ENCODE data around the gene ZSCAN21. TPM values are rescaled to one million over a fixed set of nuclear protein-coding genes. Genes with fewer than 3 reads are reported as not detected.

Gene ZSCAN21
- total and polyA plus RNA-seq, 11 donors, result 4.4 to 12.1 (median 7.2) TPM

GRCh38 chr7:100095704-100096103 lies 46.1 kb downstream of the ZSCAN21 start:
- no peak overlapping the region for H3K4me3 ChIP-seq
- 89 to 95% (median 93%) methylated on average over 17 of the region's 17 CpGs for WGBS, 4 donors
- H3K4me1 ChIP-seq, result peaks cover 0 to 25% (median 12%) of the 10 kb centered on the region in 12 donors
- DNase-seq, result no peak
- TF ChIP-seq POLR2A (IDR thresholded peaks at IDR 0.05), result no peak
- TF ChIP-seq, protein P1, sequence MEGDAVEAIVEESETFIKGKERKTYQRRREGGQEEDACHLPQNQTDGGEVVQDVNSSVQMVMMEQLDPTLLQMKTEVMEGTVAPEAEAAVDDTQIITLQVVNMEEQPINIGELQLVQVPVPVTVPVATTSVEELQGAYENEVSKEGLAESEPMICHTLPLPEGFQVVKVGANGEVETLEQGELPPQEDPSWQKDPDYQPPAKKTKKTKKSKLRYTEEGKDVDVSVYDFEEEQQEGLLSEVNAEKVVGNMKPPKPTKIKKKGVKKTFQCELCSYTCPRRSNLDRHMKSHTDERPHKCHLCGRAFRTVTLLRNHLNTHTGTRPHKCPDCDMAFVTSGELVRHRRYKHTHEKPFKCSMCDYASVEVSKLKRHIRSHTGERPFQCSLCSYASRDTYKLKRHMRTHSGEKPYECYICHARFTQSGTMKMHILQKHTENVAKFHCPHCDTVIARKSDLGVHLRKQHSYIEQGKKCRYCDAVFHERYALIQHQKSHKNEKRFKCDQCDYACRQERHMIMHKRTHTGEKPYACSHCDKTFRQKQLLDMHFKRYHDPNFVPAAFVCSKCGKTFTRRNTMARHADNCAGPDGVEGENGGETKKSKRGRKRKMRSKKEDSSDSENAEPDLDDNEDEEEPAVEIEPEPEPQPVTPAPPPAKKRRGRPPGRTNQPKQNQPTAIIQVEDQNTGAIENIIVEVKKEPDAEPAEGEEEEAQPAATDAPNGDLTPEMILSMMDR (IDR thresholded peaks at IDR 0.05), result no peak
- no peak for ATAC-seq
- no peak overlapping the region for H3K27ac ChIP-seq
- peaks cover 0 to 91% (median 88%) of the 10 kb centered on the region in 9 donors for H3K36me3 ChIP-seq
- intact Hi-C loops (cut with DNase I), result no loop called here
- no peaks in the 10 kb centered on the region for H3K9me3 ChIP-seq
- no peaks in the 10 kb centered on the region for H3K27me3 ChIP-seq

- WGBS, 4 donors, result 82 to 85% (median 84%) methylated on average over 9 to 10 of the region's 10 CpGs
- H3K4me3 ChIP-seq, result no peak overlapping the region
- no peak for TF ChIP-seq POLR2A (IDR thresholded peaks at IDR 0.05)
- no peaks in the 10 kb centered on the region for H3K9me3 ChIP-seq
- peaks cover 0 to 30% (median 21%) of the 10 kb centered on the region in 12 donors for H3K4me1 ChIP-seq
- no peak for ATAC-seq
- H3K27me3 ChIP-seq, result no peaks in the 10 kb centered on the region
- intact Hi-C loops (cut with DNase I), result no loop called here
- peaks cover 0 to 69% (median 64%) of the 10 kb centered on the region in 9 donors for H3K36me3 ChIP-seq
- no peak for DNase-seq
- no peak overlapping the region for H3K27ac ChIP-seq
Measured at GRCh38 chr7:100098913-100099312, 49.3 kb downstream of the ZSCAN21 start.

DNA sequence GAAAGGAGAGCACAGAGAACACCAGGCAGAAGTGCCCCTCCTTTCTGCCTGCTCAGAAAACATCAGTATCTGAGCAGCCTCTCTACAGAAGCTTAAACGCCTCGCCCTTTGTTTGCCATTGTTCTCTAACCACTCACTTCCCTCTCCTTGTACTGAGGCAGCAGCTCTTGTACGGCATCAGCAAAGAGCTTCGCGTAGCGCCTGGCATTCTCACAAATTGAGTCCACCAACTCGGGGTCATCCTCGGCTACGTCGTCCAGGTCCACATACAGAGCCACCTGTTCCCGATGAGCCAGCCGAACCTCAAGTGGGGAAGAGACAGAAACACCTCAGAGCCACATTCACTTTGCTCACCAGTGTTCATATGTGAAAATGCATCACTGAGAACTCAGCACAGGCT lies 49.9 kb downstream of the ZSCAN21 start:
- TF ChIP-seq, protein P1 (IDR thresholded peaks at IDR 0.05), result no peak
- no peak for TF ChIP-seq POLR2A (IDR thresholded peaks at IDR 0.05)
- no peak for DNase-seq
- Histone ChIP-seq H3K4me3 (peak overlapping the region in 9 of 12 donors; percentile 65 to 93 (median 77)), H3K27ac (peak overlapping the region in 2 of 12 donors; percentile 87 to 94), H3K36me3 (peaks cover 0 to 69% (median 64%) of the 10 kb centered on the region in 9 donors), H3K4me1 (peaks cover 0 to 28% (median 21%) of the 10 kb centered on the region in 12 donors), H3K27me3 (no peaks in the 10 kb centered on the region), H3K9me3 (no peaks in the 10 kb centered on the region)
- no peak for ATAC-seq
- 62 to 70% (median 65%) methylated on average over 12 of the region's 12 CpGs for WGBS, 4 donors
- intact Hi-C loops (cut with DNase I), result no loop called here

- peak overlapping the region; percentile 59 to 93 (median 76) for H3K4me3 ChIP-seq
- no peaks in the 10 kb centered on the region for H3K27me3 ChIP-seq
- DNase-seq, result peak; percentile 95 to 96 (median 95)
- H3K4me1 ChIP-seq, result peaks cover 0 to 28% (median 21%) of the 10 kb centered on the region in 12 donors
- H3K27ac ChIP-seq, result peak overlapping the region; percentile 68 to 97 (median 92)
- ATAC-seq, result peak; percentile 78 to 92 (median 89)
- intact Hi-C loops (cut with DNase I), result loop anchor here in 5 of 10 donors (1.0 to 2.0 kb wide), 6 partner anchors 18 to 52 kb away; partner anchors contain the start of genes CNPY4 (in 3 of the 5), TAF6 (in 3 of the 5), MBLAC1 (in 2 of the 5) and ZSCAN21 (in 2 of the 5)
- 0 to 2% (median 0%) methylated on average over 30 to 61 of the region's 61 CpGs for WGBS, 4 donors
- H3K36me3 ChIP-seq, result peaks cover 0 to 69% (median 62%) of the 10 kb centered on the region in 9 donors
- no peaks in the 10 kb centered on the region for H3K9me3 ChIP-seq
- TF ChIP-seq, protein P1 (IDR thresholded peaks at IDR 0.05), result no peak
- peak in 1 of 2 donors; percentile 48 for TF ChIP-seq POLR2A (IDR thresholded peaks at IDR 0.05)
Measured at GRCh38 chr7:100100420-100101015, 50.9 kb downstream of the ZSCAN21 start.

All from heart left ventricle (tissue), 16 donors.